Right lung (tissue), 10 donors: Measurements from ENCODE around the gene TPM4. TPM values are rescaled to one million over a fixed set of nuclear protein-coding genes. Genes with fewer than 3 reads are reported as not detected.
A peak's percentile ranks its signal among the peaks of the same experiment; 100 is the strongest.
"Not testable (repeated sequence)": the region's sequence is repeated elsewhere in the genome, so short reads cannot be mapped to it uniquely, and the experiment has no call there.

Source experiments
- DNase-seq, 2 donors: peaks; one replicate each; pipeline ENCODE4 v3.0.0-alpha.2; 2013
- long read RNA-seq, 8 donors: transcript quantifications; one replicate each; lab custom pipeline, GENCODE V29; 2026
- polyA plus RNA-seq, 5 donors: library from polyadenylated mRNA; unstranded; fragments of 120-200 nt; gene quantifications; one replicate each; pipeline versions ENCODE4 v1.2.1 to v1.2.3, GENCODE V29; 2013; ENCODE audit warnings: inconsistent platforms in 1 of 5, low replicate concordance in 1 of 5; ENCODE audit not compliant: insufficient read length in 5 of 5, insufficient read depth in 1 of 5

TPM4 gene
- 100 to 1,000 TPM; 547 to 685 (median 592) TPM for polyA plus RNA-seq
- long read RNA-seq, donor 1, transcript TPM4-201 (8 exons, 2,666 nt): minor isoform, 202 of 723 reads
- long read RNA-seq, donor 1, transcript TPM4-213 (1 exons, 2,672 nt): major isoform, 258 of 723 reads
- long read RNA-seq, donor 1, transcript TPM4-206 (4 exons, 877 nt): minor isoform, 6 of 723 reads
- long read RNA-seq, donor 1, partial matches to known transcripts: 185 of 723 reads
- long read RNA-seq, donor 1, other reads (novel, unspliced or antisense): 67 of 723 reads
- long read RNA-seq, donor 2, transcript TPM4-201 (8 exons, 2,666 nt): minor isoform, 99 of 315 reads
- long read RNA-seq, donor 2, transcript TPM4-213 (1 exons, 2,672 nt): major isoform, 104 of 315 reads
- long read RNA-seq, donor 2, partial matches to known transcripts: 94 of 315 reads
- long read RNA-seq, donor 2, other reads (novel, unspliced or antisense): 12 of 315 reads
- long read RNA-seq, donor 3, transcript TPM4-201 (8 exons, 2,666 nt): minor isoform, 98 of 487 reads
- long read RNA-seq, donor 3, transcript TPM4-213 (1 exons, 2,672 nt): major isoform, 213 of 487 reads
- long read RNA-seq, donor 3, partial matches to known transcripts: 152 of 487 reads
- long read RNA-seq, donor 3, other reads (novel, unspliced or antisense): 19 of 487 reads
- long read RNA-seq, donor 4, transcript TPM4-213 (1 exons, 2,672 nt): major isoform, 180 of 382 reads
- long read RNA-seq, donor 4, transcript TPM4-201 (8 exons, 2,666 nt): minor isoform, 91 of 382 reads
- long read RNA-seq, donor 4, partial matches to known transcripts: 91 of 382 reads
- long read RNA-seq, donor 4, other reads (novel, unspliced or antisense): 16 of 382 reads
- long read RNA-seq, donor 5, transcript TPM4-206 (4 exons, 877 nt): minor isoform, 9 of 882 reads
- long read RNA-seq, donor 5, transcript TPM4-213 (1 exons, 2,672 nt): major isoform, 250 of 882 reads
- long read RNA-seq, donor 5, transcript TPM4-201 (8 exons, 2,666 nt): minor isoform, 226 of 882 reads
- long read RNA-seq, donor 5, partial matches to known transcripts: 330 of 882 reads
- long read RNA-seq, donor 5, other reads (novel, unspliced or antisense): 64 of 882 reads
- long read RNA-seq, donor 6, transcript TPM4-213 (1 exons, 2,672 nt): major isoform, 197 of 614 reads
- long read RNA-seq, donor 6, transcript TPM4-201 (8 exons, 2,666 nt): minor isoform, 181 of 614 reads
- long read RNA-seq, donor 6, transcript TPM4-206 (4 exons, 877 nt): minor isoform, 6 of 614 reads
- long read RNA-seq, donor 6, partial matches to known transcripts: 185 of 614 reads
- long read RNA-seq, donor 6, other reads (novel, unspliced or antisense): 41 of 614 reads
- long read RNA-seq, donor 7, transcript TPM4-201 (8 exons, 2,666 nt): major isoform, 138 of 437 reads
- long read RNA-seq, donor 7, transcript TPM4-213 (1 exons, 2,672 nt): minor isoform, 82 of 437 reads
- long read RNA-seq, donor 7, partial matches to known transcripts: 171 of 437 reads
- long read RNA-seq, donor 7, other reads (novel, unspliced or antisense): 42 of 437 reads
- long read RNA-seq, donor 8, transcript TPM4-201 (8 exons, 2,666 nt): minor isoform, 63 of 205 reads
- long read RNA-seq, donor 8, transcript TPM4-213 (1 exons, 2,672 nt): major isoform, 88 of 205 reads
- long read RNA-seq, donor 8, partial matches to known transcripts: 40 of 205 reads
- long read RNA-seq, donor 8, other reads (novel, unspliced or antisense): 13 of 205 reads

GRCh38 chr19:16076154-16076957 lies at the start of gene TPM4:
Gene TPM4 (plus strand): TSS chr19:16076495. CDS start chr19:16076566, 71 bp downstream.
- peak; percentile 98 for DNase-seq

GRCh38 chr19:16026756-16027155 lies 49.5 kb upstream of the TPM4 start:
- no peak for DNase-seq

GRCh38 chr19:16027528-16027927 lies 48.8 kb upstream of the TPM4 start:
- no peak for DNase-seq

DNA sequence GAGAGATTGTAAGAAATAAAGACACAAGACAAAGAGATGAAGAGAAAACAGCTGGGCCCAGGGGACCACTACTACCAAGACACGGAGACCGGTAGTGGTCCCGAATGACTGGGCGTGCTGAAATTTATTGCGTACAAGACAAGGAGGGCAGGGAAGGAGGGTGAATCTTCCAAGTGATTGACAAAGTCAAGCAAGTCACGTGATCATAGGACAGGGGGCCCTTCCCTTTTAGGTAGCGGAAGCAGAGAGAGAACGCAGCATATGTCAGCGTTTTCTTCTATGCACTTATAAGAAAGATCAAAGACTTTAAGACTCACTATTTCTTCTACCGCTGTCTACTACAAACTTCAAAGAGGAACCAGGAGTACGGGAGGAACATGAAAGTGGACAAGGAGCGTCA lies 46.1 kb upstream of the TPM4 start:
- DNase-seq: not testable (repeated sequence)

- no peak for DNase-seq
Measured at GRCh38 chr19:16030964-16031871, 45.1 kb upstream of the TPM4 start.

GRCh38 chr19:16031872-16032200 lies 44.5 kb upstream of the TPM4 start:
- no peak for DNase-seq

- no peak for DNase-seq
Measured at GRCh38 chr19:16032509-16033135, 43.7 kb upstream of the TPM4 start.

DNA sequence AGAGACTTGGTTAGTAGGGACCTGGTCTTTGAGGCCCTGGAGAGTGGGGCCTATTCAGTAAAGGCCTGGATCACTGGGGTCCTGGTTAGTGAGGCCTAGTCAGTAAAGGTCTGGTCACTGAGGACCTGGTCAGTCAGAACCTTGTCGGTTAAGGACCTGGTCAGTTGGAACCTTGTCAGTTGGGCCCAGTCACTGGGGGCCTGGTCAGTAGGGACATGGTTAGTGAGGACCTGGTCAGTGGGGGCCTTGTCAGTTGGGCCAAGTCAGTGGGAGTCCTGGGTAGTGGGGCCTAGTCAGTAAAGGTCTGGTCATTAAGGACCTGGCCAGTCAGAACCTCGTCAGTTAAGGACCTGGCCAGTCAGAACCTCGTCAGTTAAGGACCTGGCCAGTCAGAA lies 43.2 kb upstream of the TPM4 start:
- no peak for DNase-seq

- no peak for DNase-seq
Measured at GRCh38 chr19:16033721-16034120, 42.6 kb upstream of the TPM4 start.

DNA sequence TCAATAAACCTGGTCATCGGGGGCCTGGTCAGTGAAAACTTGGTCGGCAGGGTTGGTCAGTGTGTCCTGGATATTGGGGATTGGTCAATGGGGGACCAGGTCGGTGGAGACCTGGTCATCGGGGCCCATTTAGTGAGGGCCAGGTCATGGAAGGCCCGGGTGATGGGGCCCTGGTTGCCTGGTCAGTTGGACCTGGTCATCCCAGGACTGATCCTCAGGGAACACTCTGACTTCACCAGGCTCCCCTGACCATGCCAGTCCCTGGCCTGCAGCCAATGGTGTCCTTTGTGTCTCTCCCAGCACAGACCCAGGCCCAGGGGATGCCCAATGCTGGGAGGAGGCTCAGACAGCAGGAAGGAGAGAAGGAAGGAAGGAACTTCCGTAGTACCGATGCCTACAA lies 42.1 kb upstream of the TPM4 start:
- DNase-seq: no peak

DNA sequence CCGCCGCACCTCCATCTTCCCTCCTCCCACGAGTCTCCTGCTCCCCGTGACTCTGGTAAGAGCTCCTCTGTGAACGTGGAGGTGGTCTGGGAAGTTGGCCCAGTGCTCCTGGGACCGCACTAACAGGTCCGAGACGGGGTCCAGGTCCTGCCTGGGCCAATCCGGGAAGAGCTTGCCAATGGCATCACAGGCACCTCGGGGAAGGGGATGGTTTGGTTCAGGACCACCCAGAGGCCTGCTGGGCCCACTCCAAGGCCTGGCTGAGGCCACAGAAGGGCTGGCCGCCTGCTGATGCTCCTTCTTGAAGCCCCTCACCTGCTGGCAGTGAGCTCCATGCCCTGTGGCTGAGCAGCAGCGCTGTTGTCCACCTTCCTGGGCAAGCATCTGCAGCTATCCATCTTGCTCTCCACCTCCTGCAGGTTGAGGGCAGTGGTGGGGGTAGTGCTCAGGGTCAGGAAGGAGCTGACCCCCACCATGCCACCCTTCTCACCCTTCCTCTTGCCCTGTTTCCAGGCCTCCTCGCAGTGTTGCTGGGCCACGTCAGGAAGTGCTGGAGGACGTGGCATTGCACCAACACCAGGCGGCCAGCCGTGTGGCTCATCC lies 41.2 kb upstream of the TPM4 start:
- no peak for DNase-seq

GRCh38 chr19:16035601-16036297 lies 40.5 kb upstream of the TPM4 start:
- no peak for DNase-seq

GRCh38 chr19:16036397-16036925 lies 39.8 kb upstream of the TPM4 start:
- no peak for DNase-seq

DNA sequence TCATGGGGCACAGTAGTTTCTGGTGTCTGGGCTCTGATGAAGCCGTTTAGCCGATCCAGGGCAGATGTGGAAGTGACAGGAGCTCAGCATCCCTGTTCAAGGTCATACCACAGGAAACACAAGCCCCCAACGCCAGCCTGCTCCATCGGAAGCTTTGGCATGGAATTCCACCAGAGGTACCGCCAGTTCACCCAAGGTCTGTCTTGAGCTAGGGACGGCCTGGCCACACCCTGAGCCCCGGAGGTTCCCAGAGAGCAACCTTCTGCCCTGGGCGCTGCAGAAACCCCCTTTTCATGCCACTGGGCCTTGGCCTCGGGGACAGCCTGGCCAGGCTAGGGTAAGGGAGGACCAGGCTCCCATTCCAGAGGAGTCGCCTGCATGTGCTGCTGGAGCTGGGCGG lies 39.4 kb upstream of the TPM4 start:
- no peak for DNase-seq

- no peak for DNase-seq
Measured at GRCh38 chr19:16037424-16038195, 38.7 kb upstream of the TPM4 start.

DNA sequence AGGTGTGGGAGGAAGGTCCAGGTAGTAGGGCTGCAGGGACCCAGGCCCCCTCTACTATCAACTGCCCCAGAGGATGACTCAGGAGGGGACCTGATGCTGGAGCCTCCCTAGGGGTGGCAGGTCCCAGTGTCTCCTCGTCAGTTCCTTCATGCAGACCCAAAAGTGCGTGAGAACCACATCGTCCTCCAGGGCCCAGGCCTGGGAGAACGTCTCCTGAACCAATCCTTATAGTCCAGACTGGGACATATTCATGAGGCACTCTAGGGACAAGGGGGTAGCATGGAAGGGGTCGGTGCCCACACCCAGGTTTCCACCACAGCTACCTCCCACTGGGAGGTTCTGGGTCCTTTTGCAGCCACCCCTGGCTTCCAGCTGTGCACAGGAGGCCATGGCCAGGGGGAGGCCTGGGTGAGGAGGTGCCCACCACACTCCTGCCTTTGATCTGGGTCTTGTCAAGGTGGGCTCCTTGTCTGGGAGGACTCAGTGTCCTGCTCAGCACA lies 38.0 kb upstream of the TPM4 start:
- DNase-seq: no peak
